ENCODE measurements around the gene YJU2.

Gene YJU2

DNA sequence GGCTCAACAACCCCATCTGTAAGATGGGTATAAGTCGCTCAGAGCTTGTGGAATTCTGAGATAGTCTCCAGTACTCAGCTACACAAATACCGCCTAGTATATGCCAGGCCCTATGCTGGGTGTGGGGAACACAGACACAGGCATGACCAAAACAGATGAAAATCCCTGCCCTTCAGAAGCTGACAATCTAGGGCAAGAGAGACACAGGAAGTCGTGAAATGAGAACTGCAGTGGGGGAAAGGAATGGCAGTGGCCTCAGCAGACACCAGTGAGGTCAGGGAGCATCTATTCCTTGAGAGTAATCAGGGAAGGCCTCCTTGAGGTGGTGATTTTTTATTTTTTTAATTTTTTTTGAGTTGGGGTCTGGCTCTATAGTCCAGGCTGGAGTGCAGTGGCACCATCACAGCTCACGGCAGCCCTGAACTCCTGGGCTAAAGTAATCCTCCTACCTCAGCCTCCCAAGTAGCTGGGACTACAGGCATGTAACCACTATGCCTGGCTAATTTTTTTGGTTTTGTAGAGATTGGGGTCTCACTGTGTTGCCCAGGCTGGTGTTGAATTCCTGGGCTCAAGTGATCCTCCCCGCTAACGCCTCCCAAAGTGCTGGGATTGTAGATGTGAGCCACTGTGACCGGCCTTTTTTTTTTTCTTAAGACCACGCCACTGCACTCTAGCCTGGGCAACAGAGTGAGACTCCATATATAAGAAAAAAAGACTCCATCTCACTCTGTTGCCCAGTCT lies 52.1 kb downstream of the YJU2 start:
- no peak for DNase-seq (ENCODE audit: low spot score)

DNA sequence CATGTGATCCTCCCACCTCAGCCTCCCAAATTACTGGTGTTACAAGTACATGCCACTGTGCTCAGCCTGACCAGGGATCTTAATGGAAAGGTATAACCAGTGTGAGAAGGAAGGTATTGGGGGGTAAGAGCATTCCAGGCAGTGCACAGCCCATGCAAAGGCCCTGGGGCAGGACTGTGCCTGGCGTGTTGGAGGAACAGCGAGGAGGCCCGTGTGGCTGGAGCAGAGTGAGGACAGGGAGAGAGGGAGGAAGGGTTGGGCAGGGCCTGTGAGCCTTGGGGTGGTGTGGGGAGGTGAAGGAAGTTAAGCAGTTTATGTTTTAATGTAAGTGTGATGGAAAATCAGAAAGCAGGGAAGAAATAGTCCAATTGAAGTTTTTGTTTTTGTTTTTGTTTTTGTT lies 53.7 kb downstream of the YJU2 start:
- DNase-seq (ENCODE audit: low spot score) = no peak

DNA sequence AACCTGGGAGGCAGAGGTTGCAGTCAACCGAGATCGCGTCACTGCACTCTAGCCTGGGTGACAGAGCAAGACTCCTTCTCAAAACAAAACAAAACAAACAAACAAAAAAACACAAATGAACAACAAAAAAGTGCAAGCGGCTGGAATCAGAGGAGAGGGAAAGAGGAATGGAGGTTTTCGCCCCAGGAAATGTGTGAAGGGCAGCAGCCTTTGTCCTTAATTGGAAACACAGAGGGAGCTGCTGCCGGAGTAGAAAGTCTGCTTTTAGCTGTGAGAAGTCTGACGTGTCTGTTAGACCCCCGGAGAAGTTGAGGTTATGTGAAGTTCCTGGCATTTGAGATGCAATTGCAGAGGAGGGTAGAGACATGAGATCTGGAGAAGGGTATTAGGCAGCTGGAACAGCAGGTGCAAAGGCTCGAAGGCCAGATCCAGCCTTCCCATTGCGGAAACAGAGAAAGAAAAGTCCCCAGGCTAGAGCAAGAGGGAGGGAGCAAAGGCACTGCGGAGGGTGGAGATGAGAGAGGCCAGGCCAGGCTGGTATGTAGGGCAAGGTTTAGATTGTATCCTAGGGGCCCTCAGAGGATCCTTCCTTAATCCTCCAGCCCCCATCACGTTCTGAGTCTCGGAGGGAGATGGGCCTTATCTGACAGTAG lies 54.8 kb downstream of the YJU2 start:
- no peak for DNase-seq (ENCODE audit: low spot score)

DNA sequence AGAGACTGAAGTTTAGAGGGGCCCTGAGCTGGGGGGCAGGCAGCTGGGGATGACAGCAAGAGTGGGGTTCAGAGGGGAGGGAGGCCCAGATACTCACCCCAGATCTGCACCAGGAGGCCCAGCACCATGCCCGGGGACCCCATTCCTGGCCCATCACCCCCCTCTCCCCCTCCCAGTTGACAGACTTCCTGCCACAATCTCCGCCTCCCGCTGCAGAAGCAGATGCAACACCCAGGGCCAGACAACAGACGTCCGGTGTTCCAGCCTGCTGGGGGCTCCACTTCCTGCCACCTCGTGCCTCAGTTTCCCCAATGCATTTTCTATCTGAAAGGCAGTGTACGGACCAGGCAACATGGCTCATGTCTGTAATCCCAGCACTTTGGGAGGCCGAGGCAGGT lies 55.4 kb downstream of the YJU2 start, which contains the start of gene TMIGD2:
Gene TMIGD2 (minus strand): TSS at position 147 of the 398 bp plus-strand sequence. CDS start 4 bp downstream, at position 143.
- peak; percentile 40 for DNase-seq (ENCODE audit: low spot score)

DNA sequence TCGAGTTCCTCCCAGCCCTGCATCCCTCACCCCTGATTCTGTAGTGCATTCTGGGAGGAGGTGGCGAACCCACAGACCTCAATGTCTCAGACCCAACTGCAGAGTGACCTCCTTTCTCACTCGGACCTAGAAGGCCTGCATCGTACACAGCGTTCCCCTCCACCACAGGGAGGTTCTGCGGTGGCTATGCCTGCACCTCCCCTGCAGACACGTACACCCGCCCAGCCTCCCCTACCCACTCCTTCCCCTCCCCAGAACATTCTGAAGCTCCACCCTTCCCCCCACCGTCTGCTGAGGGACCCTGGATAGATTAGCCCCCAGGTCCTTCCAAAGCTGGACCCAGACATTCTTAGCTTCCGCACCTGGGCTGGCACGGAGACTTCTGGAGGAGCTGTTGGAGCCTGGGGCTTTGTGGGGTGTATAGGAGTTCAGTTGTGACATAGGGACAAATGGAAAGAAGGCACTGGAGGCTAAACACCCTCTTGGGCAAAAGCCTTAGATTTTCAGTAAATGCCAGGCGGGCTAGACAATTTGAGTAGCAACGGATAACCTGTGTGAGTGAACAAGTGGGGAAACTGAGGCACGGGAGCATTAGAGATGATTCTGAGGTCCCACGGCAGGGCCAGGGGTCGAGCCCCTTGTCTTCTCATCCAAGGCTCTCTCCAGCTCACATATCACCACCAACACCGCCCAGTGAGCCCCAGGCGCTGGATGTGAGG lies 57.1 kb downstream of the YJU2 start:
- DNase-seq (ENCODE audit: low spot score) = no peak

DNA sequence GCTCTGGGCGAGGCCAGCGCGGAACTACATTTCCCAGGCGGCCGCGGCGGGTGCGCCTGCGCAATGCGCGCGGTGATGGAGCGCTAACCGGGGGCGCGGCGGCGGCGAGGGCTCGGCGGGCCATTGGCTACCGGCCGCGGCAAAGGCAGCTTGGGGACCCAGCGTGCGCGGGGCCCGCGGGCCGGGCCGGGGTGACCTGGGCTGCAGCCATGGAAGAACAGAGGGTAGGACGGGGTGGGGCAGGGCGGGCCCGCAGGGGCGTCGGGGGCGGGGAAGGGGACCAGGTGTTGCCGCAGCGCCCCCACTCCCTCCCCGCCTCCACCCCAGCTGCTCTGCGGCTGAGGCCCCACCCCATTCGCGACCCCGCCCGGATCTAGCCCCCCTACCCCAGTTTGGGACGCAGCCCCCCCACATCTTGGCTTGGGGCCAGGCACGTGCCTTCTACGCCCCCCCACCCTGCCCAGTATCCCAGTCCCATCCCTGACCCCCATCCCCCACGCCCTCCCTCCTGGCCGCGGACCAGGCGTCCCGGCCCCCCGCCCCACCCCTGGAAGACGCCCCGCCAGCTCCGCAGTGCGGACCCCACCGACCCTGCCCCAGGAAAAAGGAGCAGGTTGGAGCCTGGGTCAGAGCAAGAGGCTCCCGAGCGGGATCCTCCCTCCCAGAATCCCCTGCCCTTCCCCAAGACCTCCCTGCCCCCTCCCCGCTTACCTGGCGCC lies 57.8 kb downstream of the YJU2 start, which contains the start of gene FSD1:
Gene FSD1 (plus strand): TSS at position 61 of the 719 bp plus-strand sequence. CDS start 149 bp downstream, at position 210.
- DNase-seq (ENCODE audit: low spot score) = peak; percentile 54

DNA sequence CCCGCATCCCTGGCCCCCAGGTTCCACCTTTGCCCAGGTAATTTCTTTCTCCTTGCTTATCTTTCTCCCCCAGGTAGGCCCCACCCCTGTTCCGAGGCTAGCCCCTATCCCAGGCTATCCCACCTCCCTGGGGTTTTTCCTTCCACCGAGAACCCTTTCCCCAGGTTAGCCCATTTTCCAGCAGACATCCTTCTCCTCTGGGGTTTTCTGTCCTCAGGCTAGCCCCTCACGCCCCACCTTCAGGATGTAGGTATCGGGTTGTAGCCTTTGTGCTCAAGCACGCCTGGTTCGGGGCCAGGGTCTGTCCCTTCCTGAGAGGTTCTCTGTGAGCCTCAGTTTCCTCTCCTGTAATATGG lies 58.4 kb downstream of the YJU2 start:
- no peak for DNase-seq (ENCODE audit: low spot score)

DNA sequence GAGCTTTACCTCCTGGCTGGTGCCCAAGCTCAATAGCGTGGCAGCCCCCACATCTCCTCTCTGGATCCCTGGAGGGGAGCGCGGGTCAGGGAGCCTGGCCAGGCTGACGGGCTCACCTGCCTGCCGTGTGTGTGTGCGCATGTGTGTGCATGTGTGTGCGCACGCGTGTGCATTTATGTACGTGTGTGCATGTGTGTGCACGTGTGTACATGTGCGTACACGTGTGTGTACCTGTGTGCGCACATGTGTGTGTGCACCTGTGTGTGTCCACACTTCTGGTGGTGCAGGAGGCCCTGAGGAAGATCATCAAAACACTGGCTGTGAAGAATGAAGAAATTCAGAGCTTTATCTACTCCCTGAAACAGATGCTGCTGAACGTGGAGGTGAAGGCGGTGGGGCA lies 58.8 kb downstream of the YJU2 start:
- DNase-seq (ENCODE audit: low spot score) = no peak

DNA sequence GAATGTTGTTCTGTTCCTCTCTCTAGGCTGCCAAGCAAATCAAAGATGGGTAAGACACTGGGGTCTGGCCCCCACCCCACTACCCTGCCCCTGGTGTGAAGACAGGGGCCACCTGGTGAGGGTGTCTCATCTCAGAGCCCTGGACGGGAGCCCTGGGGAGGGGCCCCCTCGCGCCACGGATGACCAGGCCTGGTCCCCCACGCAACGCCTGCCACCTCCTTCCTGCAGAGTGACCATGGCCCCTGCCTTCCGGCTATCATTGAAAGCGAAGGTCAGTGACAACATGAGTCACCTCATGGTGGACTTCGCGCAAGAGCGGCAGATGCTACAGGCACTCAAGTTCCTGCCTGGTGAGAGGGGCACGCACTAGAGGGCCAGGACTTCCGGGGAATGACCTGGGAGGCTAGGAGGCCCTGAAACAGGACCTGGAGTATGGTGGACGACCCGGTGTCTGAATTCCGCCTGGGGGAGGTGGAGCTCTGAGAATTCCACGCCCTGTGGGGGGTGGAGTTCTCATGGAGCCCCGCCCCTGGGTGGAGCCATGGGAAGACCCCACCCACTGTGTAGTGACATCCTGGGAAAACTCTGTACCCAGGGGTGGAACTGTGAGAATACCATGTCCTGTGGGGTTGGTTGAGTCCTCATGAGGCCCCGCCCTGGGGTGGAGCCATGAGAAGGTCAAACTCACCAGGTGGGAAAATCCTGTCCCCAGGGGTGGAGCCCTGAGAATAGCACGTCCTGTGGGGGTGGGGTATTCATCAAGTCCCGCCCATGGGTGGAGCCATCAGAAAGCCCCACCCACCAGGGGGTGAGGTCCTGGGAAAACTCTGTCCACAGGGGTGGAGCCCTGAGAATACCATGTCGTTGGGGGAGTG lies 63.6 kb downstream of the YJU2 start:
- DNase-seq (ENCODE audit: low spot score) = no peak

DNA sequence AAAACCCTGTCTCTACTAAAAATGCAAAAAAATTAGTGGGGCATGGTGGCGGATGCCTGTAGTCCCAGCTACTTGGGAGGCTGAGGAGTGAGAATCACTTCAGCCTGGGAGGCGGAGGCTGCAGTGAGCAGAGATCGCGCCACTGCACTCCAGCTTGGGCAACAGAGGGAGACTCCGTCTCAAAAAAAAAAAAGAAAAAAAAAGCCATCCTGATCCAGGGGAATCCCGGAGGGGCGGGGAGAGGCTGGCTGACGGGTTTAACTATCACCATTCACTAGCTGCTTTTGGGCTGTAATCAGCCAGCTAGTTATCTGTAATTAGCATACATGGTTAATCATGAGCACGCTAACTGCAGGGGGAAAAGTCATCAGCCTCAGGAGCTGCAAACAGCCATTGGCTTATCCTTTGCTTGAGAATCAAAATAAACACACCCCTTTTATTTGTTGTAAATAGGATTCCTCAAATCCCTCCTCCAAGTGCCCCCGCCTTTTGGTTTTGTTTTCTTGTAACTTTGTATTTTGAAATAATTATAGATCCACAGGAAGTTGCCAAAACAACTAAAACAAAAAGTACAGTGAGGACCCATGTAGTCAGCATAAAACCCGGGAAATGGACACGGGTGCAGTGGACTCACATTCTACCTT lies 67.1 kb downstream of the YJU2 start:
- no peak for DNase-seq (ENCODE audit: low spot score)

DNA sequence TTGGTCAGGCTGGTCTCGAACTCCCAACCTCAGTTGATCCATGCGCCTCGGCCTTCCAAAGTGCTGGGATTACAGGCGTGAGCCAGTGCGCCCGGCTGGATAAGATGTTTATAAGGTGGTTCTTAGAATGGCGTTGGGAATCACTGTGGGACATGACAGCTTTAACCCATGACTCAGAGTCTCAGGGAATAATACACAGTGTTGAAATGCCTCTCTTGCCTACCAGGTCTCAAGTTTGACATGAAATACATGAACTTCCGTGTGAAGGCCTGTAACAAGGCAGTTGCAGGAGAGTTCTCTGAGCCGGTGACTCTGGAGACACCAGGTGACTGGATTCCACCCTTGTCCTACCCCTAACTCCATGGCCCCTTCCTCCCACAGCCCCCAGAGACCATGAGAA lies 70.1 kb downstream of the YJU2 start:
- no peak for DNase-seq (ENCODE audit: low spot score)

DNA sequence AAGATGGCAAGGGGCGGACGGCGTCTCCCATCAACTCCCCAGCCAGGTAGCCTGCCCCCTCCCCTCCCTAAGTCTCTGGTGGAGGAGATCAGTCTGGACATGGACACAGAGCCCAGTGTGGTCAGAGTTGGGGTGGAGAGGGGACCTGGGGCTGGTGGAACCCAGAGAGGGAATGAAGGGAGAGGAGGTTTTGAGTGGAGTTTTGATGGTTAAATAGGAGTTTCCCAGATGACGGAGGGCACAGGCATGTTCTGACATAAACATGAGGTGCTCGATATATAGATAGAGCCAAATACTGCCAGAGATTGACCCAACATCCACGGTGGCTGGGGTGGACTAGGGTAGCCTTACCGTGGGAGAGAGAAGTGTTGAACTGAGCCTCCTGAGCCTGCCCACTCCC lies 71.6 kb downstream of the YJU2 start:
- DNase-seq (ENCODE audit: low spot score) = no peak

Measured in CD4-positive, alpha-beta T cell treated with Interleukin-6 at 100 ng/mL for 8 hours (primary cell).